ENCODE results near the gene TOX2.

TOX2 gene

GRCh38 chr20:43914311-43915210, at the start of gene TOX2:
TOX2 (plus strand) TSS chr20:43914852; CDS start chr20:43914892, 40 bp downstream.
- Mint-ChIP-seq H3K4me3 (peak within 1 kb of the TSS; percentile 91), H3K27ac (peak within 1 kb of the TSS; percentile 78), H3K9me3 (ENCODE audit: low read depth) (peaks cover 7% of the 10 kb centered on the region), H3K4me1 (ENCODE audit: low read depth) (peaks cover 29% of the 10 kb centered on the region), H3K27me3 (peaks cover 25% of the 10 kb centered on the region), H3K36me3 (peaks cover 9% of the 10 kb centered on the region)

GRCh38 chr20:43868091-43868490, 46.6 kb upstream of the TOX2 start:
- no peaks in the 10 kb centered on the region for H3K4me1 Mint-ChIP-seq (ENCODE audit: low read depth)
- no peaks in the 10 kb centered on the region for H3K36me3 Mint-ChIP-seq
- peaks cover 2% of the 10 kb centered on the region for H3K27me3 Mint-ChIP-seq
- H3K4me3 Mint-ChIP-seq = no peak overlapping the region
- no peaks in the 10 kb centered on the region for H3K9me3 Mint-ChIP-seq (ENCODE audit: low read depth)
- H3K27ac Mint-ChIP-seq = no peak overlapping the region

- Mint-ChIP-seq H3K27ac (no peak overlapping the region), H3K4me1 (ENCODE audit: low read depth) (no peaks in the 10 kb centered on the region), H3K36me3 (no peaks in the 10 kb centered on the region), H3K4me3 (no peak overlapping the region), H3K27me3 (peaks cover under 1% of the 10 kb centered on the region), H3K9me3 (ENCODE audit: low read depth) (no peaks in the 10 kb centered on the region)
Observed at GRCh38 chr20:43870484-43870883, 44.2 kb upstream of the TOX2 start.

- H3K27ac Mint-ChIP-seq = no peak overlapping the region
- H3K4me3 Mint-ChIP-seq = no peak overlapping the region
- H3K27me3 Mint-ChIP-seq = peaks cover 8% of the 10 kb centered on the region
- H3K4me1 Mint-ChIP-seq (ENCODE audit: low read depth) = no peaks in the 10 kb centered on the region
- peaks cover 3% of the 10 kb centered on the region for H3K9me3 Mint-ChIP-seq (ENCODE audit: low read depth)
- peaks cover 4% of the 10 kb centered on the region for H3K36me3 Mint-ChIP-seq
Observed at GRCh38 chr20:43878776-43879175, 35.9 kb upstream of the TOX2 start.

GRCh38 chr20:43893930-43894329, 20.7 kb upstream of the TOX2 start:
- H3K9me3 Mint-ChIP-seq (ENCODE audit: low read depth) = peaks cover 23% of the 10 kb centered on the region
- no peaks in the 10 kb centered on the region for H3K4me1 Mint-ChIP-seq (ENCODE audit: low read depth)
- H3K4me3 Mint-ChIP-seq = no peak overlapping the region
- H3K36me3 Mint-ChIP-seq = peaks cover 10% of the 10 kb centered on the region
- no peak overlapping the region for H3K27ac Mint-ChIP-seq
- H3K27me3 Mint-ChIP-seq = peaks cover 4% of the 10 kb centered on the region

- peaks cover 18% of the 10 kb centered on the region for H3K9me3 Mint-ChIP-seq (ENCODE audit: low read depth)
- no peak overlapping the region for H3K4me3 Mint-ChIP-seq
- no peak overlapping the region for H3K27ac Mint-ChIP-seq
- no peaks in the 10 kb centered on the region for H3K4me1 Mint-ChIP-seq (ENCODE audit: low read depth)
- H3K27me3 Mint-ChIP-seq = peaks cover 2% of the 10 kb centered on the region
- peaks cover 8% of the 10 kb centered on the region for H3K36me3 Mint-ChIP-seq
Observed at GRCh38 chr20:43894491-43894890, 20.2 kb upstream of the TOX2 start.

GRCh38 chr20:43895235-43895634, 19.4 kb upstream of the TOX2 start:
- H3K36me3 Mint-ChIP-seq = peaks cover 4% of the 10 kb centered on the region
- peaks cover 13% of the 10 kb centered on the region for H3K9me3 Mint-ChIP-seq (ENCODE audit: low read depth)
- peaks cover 1% of the 10 kb centered on the region for H3K27me3 Mint-ChIP-seq
- H3K4me3 Mint-ChIP-seq = no peak overlapping the region
- no peak overlapping the region for H3K27ac Mint-ChIP-seq
- H3K4me1 Mint-ChIP-seq (ENCODE audit: low read depth) = no peaks in the 10 kb centered on the region

GRCh38 chr20:43899274-43900120, 15.2 kb upstream of the TOX2 start:
- H3K36me3 Mint-ChIP-seq = no peaks in the 10 kb centered on the region
- no peaks in the 10 kb centered on the region for H3K27me3 Mint-ChIP-seq
- no peaks in the 10 kb centered on the region for H3K9me3 Mint-ChIP-seq (ENCODE audit: low read depth)
- H3K4me1 Mint-ChIP-seq (ENCODE audit: low read depth) = no peaks in the 10 kb centered on the region
- no peak overlapping the region for H3K27ac Mint-ChIP-seq
- H3K4me3 Mint-ChIP-seq = no peak overlapping the region

GRCh38 chr20:43900121-43900466, 14.6 kb upstream of the TOX2 start:
- Mint-ChIP-seq H3K4me1 (ENCODE audit: low read depth) (no peaks in the 10 kb centered on the region), H3K4me3 (no peak overlapping the region), H3K27me3 (no peaks in the 10 kb centered on the region), H3K36me3 (no peaks in the 10 kb centered on the region), H3K27ac (no peak overlapping the region), H3K9me3 (ENCODE audit: low read depth) (no peaks in the 10 kb centered on the region)

- H3K27me3 Mint-ChIP-seq = no peaks in the 10 kb centered on the region
- no peak overlapping the region for H3K27ac Mint-ChIP-seq
- H3K9me3 Mint-ChIP-seq (ENCODE audit: low read depth) = no peaks in the 10 kb centered on the region
- H3K4me3 Mint-ChIP-seq = no peak overlapping the region
- H3K36me3 Mint-ChIP-seq = no peaks in the 10 kb centered on the region
- H3K4me1 Mint-ChIP-seq (ENCODE audit: low read depth) = no peaks in the 10 kb centered on the region
Observed at GRCh38 chr20:43900496-43900895, 14.2 kb upstream of the TOX2 start.

- H3K27me3 Mint-ChIP-seq = no peaks in the 10 kb centered on the region
- no peaks in the 10 kb centered on the region for H3K9me3 Mint-ChIP-seq (ENCODE audit: low read depth)
- no peaks in the 10 kb centered on the region for H3K4me1 Mint-ChIP-seq (ENCODE audit: low read depth)
- no peak overlapping the region for H3K4me3 Mint-ChIP-seq
- H3K36me3 Mint-ChIP-seq = no peaks in the 10 kb centered on the region
- no peak overlapping the region for H3K27ac Mint-ChIP-seq
Observed at GRCh38 chr20:43901296-43901695, 13.4 kb upstream of the TOX2 start.

- Mint-ChIP-seq H3K27ac (no peak overlapping the region), H3K27me3 (no peaks in the 10 kb centered on the region), H3K36me3 (peaks cover 2% of the 10 kb centered on the region), H3K4me3 (no peak overlapping the region), H3K4me1 (ENCODE audit: low read depth) (no peaks in the 10 kb centered on the region), H3K9me3 (ENCODE audit: low read depth) (peaks cover 6% of the 10 kb centered on the region)
Observed at GRCh38 chr20:43903953-43904826, 10.5 kb upstream of the TOX2 start.

- peaks cover 6% of the 10 kb centered on the region for H3K9me3 Mint-ChIP-seq (ENCODE audit: low read depth)
- H3K27me3 Mint-ChIP-seq = no peaks in the 10 kb centered on the region
- H3K4me1 Mint-ChIP-seq (ENCODE audit: low read depth) = no peaks in the 10 kb centered on the region
- peaks cover 2% of the 10 kb centered on the region for H3K36me3 Mint-ChIP-seq
- no peak overlapping the region for H3K4me3 Mint-ChIP-seq
- H3K27ac Mint-ChIP-seq = no peak overlapping the region
Observed at GRCh38 chr20:43904827-43905177, 9.8 kb upstream of the TOX2 start.

GRCh38 chr20:43906505-43907034, 8.1 kb upstream of the TOX2 start:
- Mint-ChIP-seq H3K9me3 (ENCODE audit: low read depth) (peaks cover 6% of the 10 kb centered on the region), H3K27ac (no peak overlapping the region), H3K4me1 (ENCODE audit: low read depth) (peaks cover 7% of the 10 kb centered on the region), H3K27me3 (no peaks in the 10 kb centered on the region), H3K36me3 (peaks cover 2% of the 10 kb centered on the region), H3K4me3 (no peak overlapping the region)
